Left hindlimb (tissue), 1 donor: ENCODE measurements around the gene NPAS2.

Experiments
- DNase-seq: peaks from one replicate; pipeline ENCODE4 v3.0.0-alpha.2; 2018

The NPAS2 gene

GRCh38 chr2:100823665-100824438, 3.9 kb downstream of the NPAS2 start:
- DNase-seq: no peak

GRCh38 chr2:100824842-100825241, 4.9 kb downstream of the NPAS2 start:
- no peak for DNase-seq

GRCh38 chr2:100826494-100826893, 6.6 kb downstream of the NPAS2 start:
- DNase-seq: no peak

GRCh38 chr2:100831158-100831750, 11.3 kb downstream of the NPAS2 start:
- DNase-seq: no peak

GRCh38 chr2:100831831-100832230, 11.9 kb downstream of the NPAS2 start:
- no peak for DNase-seq

GRCh38 chr2:100832885-100833284, 12.9 kb downstream of the NPAS2 start:
- DNase-seq: no peak

GRCh38 chr2:100833331-100833730, 13.4 kb downstream of the NPAS2 start:
- DNase-seq: no peak

GRCh38 chr2:100834221-100834620, 14.3 kb downstream of the NPAS2 start:
- no peak for DNase-seq

- no peak for DNase-seq
Observed at GRCh38 chr2:100835006-100835659, 15.2 kb downstream of the NPAS2 start.

- DNase-seq: no peak
Observed at GRCh38 chr2:100840519-100840918, 20.6 kb downstream of the NPAS2 start.

- no peak for DNase-seq
Observed at GRCh38 chr2:100842241-100842922, 22.4 kb downstream of the NPAS2 start.

- DNase-seq: no peak
Observed at GRCh38 chr2:100844514-100844913, 24.6 kb downstream of the NPAS2 start.

- DNase-seq: no peak
Observed at GRCh38 chr2:100845141-100845991, 25.4 kb downstream of the NPAS2 start.

GRCh38 chr2:100846716-100847115, 26.8 kb downstream of the NPAS2 start:
- DNase-seq: no peak

GRCh38 chr2:100852447-100852846, 32.5 kb downstream of the NPAS2 start:
- DNase-seq: no peak

- DNase-seq: no peak
Observed at GRCh38 chr2:100852999-100853908, 33.3 kb downstream of the NPAS2 start.

- DNase-seq: no peak
Observed at GRCh38 chr2:100853909-100854810, 34.2 kb downstream of the NPAS2 start.

GRCh38 chr2:100855084-100855483, 35.1 kb downstream of the NPAS2 start:
- no peak for DNase-seq

GRCh38 chr2:100855606-100856005, 35.7 kb downstream of the NPAS2 start:
- DNase-seq: no peak

GRCh38 chr2:100856732-100857131, 36.8 kb downstream of the NPAS2 start:
- no peak for DNase-seq
